A549 (cell line): ENCODE data around the gene DCUN1D1. TPM values are rescaled to one million over a fixed set of nuclear protein-coding genes. Genes with fewer than 3 reads are reported as not detected.
A peak's percentile ranks its signal among the peaks of the same experiment; 100 is the strongest.

ENCODE experiments used
- ATAC-seq, 2 experiments: fragments of 200-7000 bp in 1 of 2; fragments of >200 bp in 1 of 2; cut with Nextera tagmentation in 1 of 2; cut with Tn5 transposase in 1 of 2; 3 replicates each; pipeline versions ENCODE4 v1.8.0 to v1.9.1; 2018 to 2020; ENCODE audit warnings: mild to moderate bottlenecking in 1 of 2, moderate library complexity in 1 of 2
- CTCF ChIA-PET: fragments of 300-600 bp; sonication (Branson Sonifier 250); formaldehyde crosslinking; extraction: SDS; loops from one replicate; lab custom pipeline; 2021; ENCODE audit warnings: antibody characterized with exemption, inconsistent platforms; lab: Yijun Ruan, JAX
- POLR2A ChIA-PET: fragments of 350-600 bp; formaldehyde crosslinking; extraction: SDS; loops from one replicate; lab custom pipeline; 2021; ENCODE audit warnings: antibody characterized with exemption, inconsistent platforms; lab: Yijun Ruan, JAX
- DNase-seq, 2 experiments: peaks; one replicate each; pipeline versions ENCODE4 v3.0.0 to v3.0.0-alpha.2; 2011 to 2016; ENCODE audit warnings: low read depth in 1 of 2, low spot score in 1 of 2
- FAIRE-seq: peaks from 2 replicates; lab custom pipeline; 2011; peaks lifted over from hg19 to GRCh38; lab: Jason Lieb, UNC
- H3K27ac ChIP-seq, 2 experiments: fragments of >200 bp; sonication (Bioruptor Twin); formaldehyde crosslinking; 3 replicates each; pipeline ENCODE4 v1.5.1; 2016 to 2017
- H3K4me1 ChIP-seq: fragments of >200 bp; sonication (Bioruptor Twin); formaldehyde crosslinking; 3 replicates; pipeline ENCODE4 v1.6.1; 2016
- H3K4me2 ChIP-seq: fragments of >200 bp; sonication (Bioruptor Twin); formaldehyde crosslinking; 3 replicates; pipeline ENCODE4 v1.6.1; 2016
- H3K4me3 ChIP-seq: fragments of >200 bp; sonication (Bioruptor Twin); formaldehyde crosslinking; 3 replicates; pipeline ENCODE4 v1.5.1; 2016
- H3K9me3 ChIP-seq: fragments of >200 bp; sonication (Bioruptor Twin); formaldehyde crosslinking; 3 replicates; pipeline ENCODE4 v1.6.1; 2016
- BHLHE40 ChIP-seq: IDR thresholded peaks from 2 replicates; pipeline ENCODE4 v1.6.1; 2012; ENCODE audit warnings: low read depth, low read length, inconsistent platforms
- CHD2 ChIP-seq: fragments of 150-350 bp; IDR thresholded peaks from 2 replicates; pipeline ENCODE4 v1.6.1; 2014; ENCODE audit warnings: low read length; ENCODE audit not compliant: partially characterized antibody
- CHD4 ChIP-seq: fragments of 200-600 bp; sonication (generic); IDR thresholded peaks from 2 replicates; pipeline ENCODE4 v1.6.1; 2016; ENCODE audit warnings: antibody characterized with exemption, mild to moderate bottlenecking, borderline replicate concordance
- HDAC2 ChIP-seq: fragments of 200-600 bp; sonication (generic); IDR thresholded peaks from 2 replicates; pipeline ENCODE4 v1.6.1; 2016
- JUN ChIP-seq, 2 experiments: fragments of >200 bp; sonication (Bioruptor Twin); formaldehyde crosslinking; IDR thresholded peaks; 2 replicates in 1 of 2; 3 replicates in 1 of 2; pipeline ENCODE4 v1.6.1; 2016 to 2017
- NFE2L2 ChIP-seq: fragments of 150-350 bp; conservative IDR thresholded peaks from 2 replicates; pipeline ENCODE4 v1.6.1; 2014; ENCODE audit warnings: low read length
- POLR2A ChIP-seq: IDR thresholded peaks from 2 replicates; pipeline ENCODE4 v1.6.1; 2012; ENCODE audit warnings: mild to moderate bottlenecking, low read length
- POLR2AphosphoS2 ChIP-seq: conservative IDR thresholded peaks from 2 replicates; pipeline ENCODE4 v1.6.1; 2012; ENCODE audit warnings: low read length, improper control_type of control experiment, inconsistent platforms
- RARB ChIP-seq: fragments of 250-450 bp; sonication (Bioruptor Pico); IDR thresholded peaks from 2 replicates; pipeline ENCODE4 v1.8.0; 2021; ENCODE audit warnings: mild to moderate bottlenecking, moderate library complexity
- RFX5 ChIP-seq: fragments of 450-650 bp; IDR thresholded peaks from 2 replicates; pipeline ENCODE4 v1.7.1; 2014; ENCODE audit warnings: antibody characterized with exemption, mild to moderate bottlenecking, moderate library complexity
- SMC3 ChIP-seq: fragments of >200 bp; sonication (Bioruptor Twin); formaldehyde crosslinking; IDR thresholded peaks from 3 replicates; pipeline ENCODE4 v1.6.1; 2018; ENCODE audit warnings: inconsistent platforms
- ZSCAN20 ChIP-seq: fragments of 250-450 bp; sonication (Bioruptor Pico); IDR thresholded peaks from 2 replicates; pipeline ENCODE4 v1.8.0; 2022; ENCODE audit warnings: mild to moderate bottlenecking, moderate library complexity
- whole genome bisulfite sequencing: methylation state at CpG from one replicate; pipeline ENCODE4 v1.1.6; 2017; ENCODE audit errors: missing lambda C conversion rate; 5-methylcytosine and 5-hydroxymethylcytosine counted together
- polyA minus RNA-seq: library from RNA; depleted of rRNA, polyadenylated mRNA; stranded (reverse); fragments of >200 nt; gene quantifications from 2 replicates; pipeline ENCODE4 v1.2.3, GENCODE V29; 2011; rRNA and poly(A)+ RNA removed
- polyA plus RNA-seq, 4 experiments: library from polyadenylated mRNA; depleted of rRNA in 3 of 4; stranded (reverse); fragments of >200 nt; fragmentation: RNase III in 1 of 4; extraction: RNeasy Plus Mini Kit Qiagen cat#74134 plus additional on column Dnase treatment in 1 of 4; gene quantifications; 2 replicates in 3 of 4; 3 replicates in 1 of 4; pipeline ENCODE4 v1.2.3, GENCODE V29; 2011 to 2017
- TF ChIP-seq, protein P1 (sequence below): fragments of 200-600 bp; sonication (generic); IDR thresholded peaks from 2 replicates; pipeline ENCODE4 v1.6.1; 2016; ENCODE audit warnings: antibody characterized with exemption, mild to moderate bottlenecking, moderate library complexity
- TF ChIP-seq, protein P2 (sequence below): fragments of >200 bp; sonication (Bioruptor Twin); formaldehyde crosslinking; IDR thresholded peaks from 3 replicates; pipeline ENCODE4 v1.6.1; 2016
- TF ChIP-seq, protein P3 (sequence below): fragments of >200 bp; sonication (Bioruptor Twin); formaldehyde crosslinking; IDR thresholded peaks from 3 replicates; pipeline ENCODE4 v1.5.1; 2016
- TF ChIP-seq, protein P4 (sequence below): fragments of 250-450 bp; sonication (Bioruptor Pico); IDR thresholded peaks from 2 replicates; pipeline ENCODE4 v1.5.0; 2020; ENCODE audit warnings: low read depth, mild to moderate bottlenecking, moderate library complexity

Gene DCUN1D1
- polyA plus RNA-seq (2011; rRNA removed) (32.6 and 34.4 TPM in 2 replicates), polyA plus RNA-seq (2017; fragmentation: RNase III; extraction: RNeasy Plus Mini Kit Qiagen cat#74134 plus additional on column Dnase treatment) (17.4 to 20.3 TPM (median 20.2 TPM) in 3 replicates), polyA minus RNA-seq (22.3 and 27.2 TPM in 2 replicates)
- 3.5 and 3.8 TPM in 2 replicates for polyA plus RNA-seq (2012; cell fraction: cytosol; rRNA removed)
- polyA plus RNA-seq (2012; cell fraction: nucleus; rRNA removed): 1.1 and 2.2 TPM in 2 replicates

DNA sequence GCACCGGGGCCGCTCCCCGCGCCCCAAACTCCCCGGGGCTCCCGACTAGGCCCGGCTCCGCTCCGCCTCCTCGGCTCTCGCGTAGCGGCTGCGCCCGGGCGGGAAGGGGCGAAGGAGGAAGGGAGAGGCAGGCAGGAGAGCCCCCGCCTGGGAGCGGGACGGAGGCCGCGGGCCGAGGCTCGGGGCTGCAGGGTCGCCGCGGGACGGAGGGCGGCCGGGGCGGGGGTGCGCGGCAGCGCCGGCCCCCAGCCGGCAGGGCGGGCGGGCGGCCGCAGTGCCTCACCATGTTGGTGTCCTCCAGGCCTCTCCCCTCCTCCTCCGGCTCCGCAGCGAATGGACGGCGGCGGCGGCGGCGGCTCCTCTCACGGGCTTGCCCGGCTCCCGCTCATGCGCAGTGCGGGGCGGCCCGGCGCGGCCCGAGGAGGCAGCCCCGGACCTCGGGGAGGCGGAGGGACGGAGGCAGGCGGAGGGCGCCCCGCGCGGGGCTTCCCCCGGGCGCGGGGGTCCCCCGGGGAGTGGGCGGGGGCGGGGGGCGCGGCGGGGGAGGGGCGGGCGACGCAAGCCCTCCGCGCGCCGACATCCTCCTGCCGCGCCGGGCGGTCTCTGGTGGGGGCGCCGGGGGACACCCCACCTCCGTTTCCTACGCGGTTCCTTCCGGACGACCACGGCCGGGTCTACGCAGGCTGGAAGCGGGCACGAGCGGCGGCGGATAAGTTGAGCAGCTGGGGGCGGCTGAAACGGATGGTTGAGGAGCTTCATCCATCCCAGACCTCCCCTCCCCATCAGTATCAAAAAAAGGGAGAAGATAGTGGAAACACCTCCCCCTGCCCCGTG is at the start of gene DCUN1D1:
Gene DCUN1D1 (minus strand): TSS at position 335 of the 834 bp plus-strand sequence. CDS start 49 bp downstream, at position 286.
- Histone ChIP-seq H3K27ac (peak within 1 kb of the TSS; percentile 98 to 99), H3K9me3 (no peaks in the 10 kb centered on the region), H3K4me2 (peak within 1 kb of the TSS; percentile 94), H3K4me1 (peaks cover 15% of the 10 kb centered on the region; the same call in 1 of the 3 replicates), H3K4me3 (peak within 1 kb of the TSS; percentile 99)
- ChIA-PET CTCF (interaction anchor here (1.1 kb wide), 1 partner anchor 20 kb away, joined by 3 read pairs; no protein-coding TSS in a partner anchor), POLR2A (no interaction called here)
- peak; percentile 72 for TF ChIP-seq POLR2A
- TF ChIP-seq JUN (IDR thresholded peaks at IDR 0.05): peak; percentile 41 to 66; a peak in 4 of 5 replicates
- TF ChIP-seq CHD2: no peak
- peak; percentile 95 to 97 for ATAC-seq
- FAIRE-seq: no peak
- peak; percentile 74 to 77 for DNase-seq
- WGBS: 0% methylated on average over 4 of the region's 106 CpGs

DNA sequence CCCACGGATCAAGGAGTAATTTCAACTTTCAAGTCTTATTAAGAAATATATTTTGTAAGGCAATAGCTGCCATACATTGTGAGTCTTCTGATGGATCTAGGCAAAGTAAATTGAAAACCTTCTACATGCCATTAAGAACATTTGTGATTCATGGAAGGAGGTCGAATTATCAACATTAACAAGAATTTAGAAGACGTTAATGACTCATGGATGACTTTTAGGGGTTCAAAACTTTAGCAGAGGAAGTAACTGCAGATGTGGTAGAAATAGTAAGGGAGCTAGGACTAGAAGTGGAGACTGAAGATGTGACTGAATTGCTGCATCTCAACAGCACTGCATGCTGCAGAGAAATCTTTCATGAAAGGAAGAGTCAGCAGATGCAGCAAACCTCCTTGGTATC is 48.1 kb upstream of the DCUN1D1 start:
- POLR2A ChIA-PET: no interaction called here
- Histone ChIP-seq H3K27ac (no peak overlapping the region), H3K4me2 (no peak overlapping the region), H3K4me3 (no peak overlapping the region), H3K9me3 (no peaks in the 10 kb centered on the region), H3K4me1 (no peaks in the 10 kb centered on the region)
- ATAC-seq (no peak), DNase-seq (no peak), FAIRE-seq (no peak)
- CTCF ChIA-PET: interaction anchor here (1.1 kb wide), 1 partner anchor 15 kb away, joined by 3 read pairs; no protein-coding TSS in a partner anchor
- WGBS: 55% methylated on average over 3 of the region's 3 CpGs
- TF ChIP-seq RARB (CRISPR knock-in tag) (no peak), ZSCAN20 (no peak), SMC3 (no peak), RFX5 (no peak), NFE2L2 (no peak), POLR2AphosphoS2 (no peak), CHD4 (no peak), BHLHE40 (no peak), HDAC2 (no peak), CHD2 (no peak)
- TF ChIP-seq, protein P1, sequence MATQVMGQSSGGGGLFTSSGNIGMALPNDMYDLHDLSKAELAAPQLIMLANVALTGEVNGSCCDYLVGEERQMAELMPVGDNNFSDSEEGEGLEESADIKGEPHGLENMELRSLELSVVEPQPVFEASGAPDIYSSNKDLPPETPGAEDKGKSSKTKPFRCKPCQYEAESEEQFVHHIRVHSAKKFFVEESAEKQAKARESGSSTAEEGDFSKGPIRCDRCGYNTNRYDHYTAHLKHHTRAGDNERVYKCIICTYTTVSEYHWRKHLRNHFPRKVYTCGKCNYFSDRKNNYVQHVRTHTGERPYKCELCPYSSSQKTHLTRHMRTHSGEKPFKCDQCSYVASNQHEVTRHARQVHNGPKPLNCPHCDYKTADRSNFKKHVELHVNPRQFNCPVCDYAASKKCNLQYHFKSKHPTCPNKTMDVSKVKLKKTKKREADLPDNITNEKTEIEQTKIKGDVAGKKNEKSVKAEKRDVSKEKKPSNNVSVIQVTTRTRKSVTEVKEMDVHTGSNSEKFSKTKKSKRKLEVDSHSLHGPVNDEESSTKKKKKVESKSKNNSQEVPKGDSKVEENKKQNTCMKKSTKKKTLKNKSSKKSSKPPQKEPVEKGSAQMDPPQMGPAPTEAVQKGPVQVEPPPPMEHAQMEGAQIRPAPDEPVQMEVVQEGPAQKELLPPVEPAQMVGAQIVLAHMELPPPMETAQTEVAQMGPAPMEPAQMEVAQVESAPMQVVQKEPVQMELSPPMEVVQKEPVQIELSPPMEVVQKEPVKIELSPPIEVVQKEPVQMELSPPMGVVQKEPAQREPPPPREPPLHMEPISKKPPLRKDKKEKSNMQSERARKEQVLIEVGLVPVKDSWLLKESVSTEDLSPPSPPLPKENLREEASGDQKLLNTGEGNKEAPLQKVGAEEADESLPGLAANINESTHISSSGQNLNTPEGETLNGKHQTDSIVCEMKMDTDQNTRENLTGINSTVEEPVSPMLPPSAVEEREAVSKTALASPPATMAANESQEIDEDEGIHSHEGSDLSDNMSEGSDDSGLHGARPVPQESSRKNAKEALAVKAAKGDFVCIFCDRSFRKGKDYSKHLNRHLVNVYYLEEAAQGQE: no peak
- TF ChIP-seq, protein P2, sequence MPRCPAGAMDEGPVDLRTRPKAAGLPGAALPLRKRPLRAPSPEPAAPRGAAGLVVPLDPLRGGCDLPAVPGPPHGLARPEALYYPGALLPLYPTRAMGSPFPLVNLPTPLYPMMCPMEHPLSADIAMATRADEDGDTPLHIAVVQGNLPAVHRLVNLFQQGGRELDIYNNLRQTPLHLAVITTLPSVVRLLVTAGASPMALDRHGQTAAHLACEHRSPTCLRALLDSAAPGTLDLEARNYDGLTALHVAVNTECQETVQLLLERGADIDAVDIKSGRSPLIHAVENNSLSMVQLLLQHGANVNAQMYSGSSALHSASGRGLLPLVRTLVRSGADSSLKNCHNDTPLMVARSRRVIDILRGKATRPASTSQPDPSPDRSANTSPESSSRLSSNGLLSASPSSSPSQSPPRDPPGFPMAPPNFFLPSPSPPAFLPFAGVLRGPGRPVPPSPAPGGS: no peak
- TF ChIP-seq, protein P3, sequence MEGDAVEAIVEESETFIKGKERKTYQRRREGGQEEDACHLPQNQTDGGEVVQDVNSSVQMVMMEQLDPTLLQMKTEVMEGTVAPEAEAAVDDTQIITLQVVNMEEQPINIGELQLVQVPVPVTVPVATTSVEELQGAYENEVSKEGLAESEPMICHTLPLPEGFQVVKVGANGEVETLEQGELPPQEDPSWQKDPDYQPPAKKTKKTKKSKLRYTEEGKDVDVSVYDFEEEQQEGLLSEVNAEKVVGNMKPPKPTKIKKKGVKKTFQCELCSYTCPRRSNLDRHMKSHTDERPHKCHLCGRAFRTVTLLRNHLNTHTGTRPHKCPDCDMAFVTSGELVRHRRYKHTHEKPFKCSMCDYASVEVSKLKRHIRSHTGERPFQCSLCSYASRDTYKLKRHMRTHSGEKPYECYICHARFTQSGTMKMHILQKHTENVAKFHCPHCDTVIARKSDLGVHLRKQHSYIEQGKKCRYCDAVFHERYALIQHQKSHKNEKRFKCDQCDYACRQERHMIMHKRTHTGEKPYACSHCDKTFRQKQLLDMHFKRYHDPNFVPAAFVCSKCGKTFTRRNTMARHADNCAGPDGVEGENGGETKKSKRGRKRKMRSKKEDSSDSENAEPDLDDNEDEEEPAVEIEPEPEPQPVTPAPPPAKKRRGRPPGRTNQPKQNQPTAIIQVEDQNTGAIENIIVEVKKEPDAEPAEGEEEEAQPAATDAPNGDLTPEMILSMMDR: no peak
- TF ChIP-seq, protein P4, sequence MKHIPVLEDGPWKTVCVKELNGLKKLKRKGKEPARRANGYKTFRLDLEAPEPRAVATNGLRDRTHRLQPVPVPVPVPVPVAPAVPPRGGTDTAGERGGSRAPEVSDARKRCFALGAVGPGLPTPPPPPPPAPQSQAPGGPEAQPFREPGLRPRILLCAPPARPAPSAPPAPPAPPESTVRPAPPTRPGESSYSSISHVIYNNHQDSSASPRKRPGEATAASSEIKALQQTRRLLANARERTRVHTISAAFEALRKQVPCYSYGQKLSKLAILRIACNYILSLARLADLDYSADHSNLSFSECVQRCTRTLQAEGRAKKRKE (CRISPR knock-in tag): no peak
